Measurements from ENCODE around the gene PRKAG2. TPM values are rescaled to one million over a fixed set of nuclear protein-coding genes. Genes with fewer than 3 reads are reported as not detected.

Gene PRKAG2
- total RNA-seq, 1 donor from 2014 or later, result 35.4 TPM

- Histone ChIP-seq H3K27ac (no peak overlapping the region), H3K27me3 (ENCODE audit: low read depth) (no peaks in the 10 kb centered on the region), H3K4me3 (no peak overlapping the region), H3K9me3 (no peaks in the 10 kb centered on the region), H3K4me1 (peaks cover 31% of the 10 kb centered on the region), H3K36me3 (peaks cover 5% of the 10 kb centered on the region)
- intact Hi-C loops (cut with DNase I), result no loop called here
- ATAC-seq, result no peak
- no peak for TF ChIP-seq CTCF (IDR thresholded peaks at IDR 0.05)
- peak; percentile 15 for DNase-seq
These were observed 40.6 kb downstream of the PRKAG2 start for GRCh38 chr7:151836191-151836926.

- TF ChIP-seq CTCF (IDR thresholded peaks at IDR 0.05), result no peak
- intact Hi-C loops (cut with DNase I), result no loop called here
- DNase-seq (peak; percentile 30), ATAC-seq (no peak)
- Histone ChIP-seq H3K9me3 (no peaks in the 10 kb centered on the region), H3K27ac (no peak overlapping the region), H3K27me3 (ENCODE audit: low read depth) (no peaks in the 10 kb centered on the region), H3K4me1 (peaks cover 31% of the 10 kb centered on the region), H3K4me3 (no peak overlapping the region), H3K36me3 (peaks cover 5% of the 10 kb centered on the region)
These were observed 41.3 kb downstream of the PRKAG2 start for GRCh38 chr7:151835636-151836035.

GRCh38 chr7:151834271-151835035 is 42.5 kb downstream of the PRKAG2 start:
- Histone ChIP-seq H3K27me3 (ENCODE audit: low read depth) (no peaks in the 10 kb centered on the region), H3K4me1 (peaks cover 22% of the 10 kb centered on the region), H3K9me3 (no peaks in the 10 kb centered on the region), H3K36me3 (peaks cover 5% of the 10 kb centered on the region), H3K27ac (no peak overlapping the region), H3K4me3 (no peak overlapping the region)
- intact Hi-C loops (cut with DNase I), result no loop called here
- DNase-seq (peak; percentile 20), ATAC-seq (no peak)
- TF ChIP-seq CTCF (IDR thresholded peaks at IDR 0.05), result no peak

GRCh38 chr7:151833691-151834090 is 43.2 kb downstream of the PRKAG2 start:
- DNase-seq (peak; percentile 39), ATAC-seq (no peak)
- intact Hi-C loops (cut with DNase I), result no loop called here
- Histone ChIP-seq H3K27ac (no peak overlapping the region), H3K4me3 (no peak overlapping the region), H3K9me3 (no peaks in the 10 kb centered on the region), H3K36me3 (peaks cover 5% of the 10 kb centered on the region), H3K27me3 (ENCODE audit: low read depth) (no peaks in the 10 kb centered on the region), H3K4me1 (peaks cover 16% of the 10 kb centered on the region)
- no peak for TF ChIP-seq CTCF (IDR thresholded peaks at IDR 0.05)

GRCh38 chr7:151833213-151833651 is 43.7 kb downstream of the PRKAG2 start:
- intact Hi-C loops (cut with DNase I), result no loop called here
- Histone ChIP-seq H3K9me3 (no peaks in the 10 kb centered on the region), H3K4me3 (no peak overlapping the region), H3K4me1 (peaks cover 11% of the 10 kb centered on the region), H3K27me3 (ENCODE audit: low read depth) (no peaks in the 10 kb centered on the region), H3K36me3 (peaks cover 5% of the 10 kb centered on the region), H3K27ac (no peak overlapping the region)
- TF ChIP-seq CTCF (IDR thresholded peaks at IDR 0.05), result no peak
- ATAC-seq (no peak), DNase-seq (peak; percentile 37)

Data from lower lobe of right lung (tissue), 2 donors.